Left kidney (tissue), 2 donors: ENCODE results near the gene LHPP. TPM values are rescaled to one million over a fixed set of nuclear protein-coding genes. Genes with fewer than 3 reads are reported as not detected.

Experiments used
- DNase-seq: peaks from one replicate; pipeline ENCODE4 v3.0.0-alpha.2; 2013
- polyA plus RNA-seq: library from polyadenylated mRNA; unstranded; fragments of 120-200 nt; gene quantifications from one replicate; pipeline ENCODE4 v1.2.1, GENCODE V29; 2013; ENCODE audit not compliant: insufficient read length

LHPP gene
- polyA plus RNA-seq, 1 donor = 17.9 TPM

- no peak for DNase-seq
Observed at GRCh38 chr10:124657806-124658205, 196.2 kb downstream of the LHPP start.

GRCh38 chr10:124658591-124659242 lies 197.1 kb downstream of the LHPP start:
- no peak for DNase-seq

DNA sequence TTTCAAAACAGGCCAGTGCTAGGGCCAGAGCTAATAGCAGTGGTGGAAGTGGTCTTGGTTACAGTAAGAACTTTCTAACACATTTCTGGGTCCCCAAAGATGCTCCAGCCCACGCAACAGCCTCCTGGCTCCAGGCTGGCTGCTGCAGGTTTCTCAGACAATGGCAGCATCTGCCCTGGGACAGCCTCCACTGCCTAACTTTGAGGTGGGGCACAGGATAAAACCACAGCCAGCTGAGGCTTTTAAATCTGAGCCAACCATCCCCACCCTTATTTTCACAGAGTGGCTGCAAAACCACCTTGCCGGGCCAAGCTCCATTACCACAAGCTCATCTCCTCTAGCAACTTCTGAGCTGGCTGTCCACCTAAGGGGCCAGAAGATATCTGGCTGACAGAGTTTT lies 197.8 kb downstream of the LHPP start:
- no peak for DNase-seq

GRCh38 chr10:124660404-124661125 lies 198.9 kb downstream of the LHPP start:
- no peak for DNase-seq

GRCh38 chr10:124661660-124662180 lies 200.1 kb downstream of the LHPP start:
- DNase-seq = no peak

DNA sequence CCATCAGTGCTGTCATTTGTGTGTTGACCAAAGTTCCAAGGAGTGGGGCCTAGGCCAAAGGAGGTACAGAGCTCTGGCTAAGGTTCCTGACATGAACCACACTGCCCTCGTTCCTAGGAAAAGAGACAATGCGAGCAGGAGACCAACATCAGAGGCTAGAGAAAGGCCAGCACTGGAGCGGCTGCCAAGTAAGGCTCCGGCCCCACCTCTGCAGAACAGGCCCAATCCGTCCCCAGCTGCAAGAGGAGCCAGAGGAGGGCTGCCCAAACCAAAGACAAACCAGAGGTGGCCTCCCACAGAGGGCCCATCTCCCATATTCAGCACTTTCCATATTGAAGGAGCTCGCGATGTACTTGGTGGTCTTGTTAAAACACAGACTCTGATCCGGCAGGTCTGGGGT lies 201.6 kb downstream of the LHPP start:
- no peak for DNase-seq

Other genes with a start within 250 kb of the LHPP start
- 91.5 TPM for gene OAT, start 42.9 kb upstream of the LHPP start, polyA plus RNA-seq
- not detected for gene NKX1-2, start 11.8 kb upstream of the LHPP start, polyA plus RNA-seq